Stomach (tissue), 9 donors: Measurements from ENCODE around the gene SPEM2. TPM values are rescaled to one million over a fixed set of nuclear protein-coding genes. Genes with fewer than 3 reads are reported as not detected.

Experiments
- DNase-seq, 2 donors: peaks; one replicate each; pipeline versions ENCODE4 v3.0.0 to v3.0.0-alpha.2; 2013 to 2019
- H3K27ac ChIP-seq, 5 donors: fragments of 200-600 bp in 4 of 5; sonication (generic) in 4 of 5; one replicate each; pipeline ENCODE4 v1.5.1; 2013 to 2019; ENCODE audit warnings: mild to moderate bottlenecking in 1 of 5, moderate library complexity in 1 of 5
- H3K27me3 ChIP-seq, 3 donors: fragments of 200-600 bp; sonication (generic); one replicate each; pipeline ENCODE4 v1.5.1; 2017 to 2019; ENCODE audit warnings: mixed run types in 1 of 3
- H3K36me3 ChIP-seq, 4 donors: fragments of 200-600 bp; sonication (generic); 1 replicate in 3 of 4; 2 replicates in 1 of 4; pipeline ENCODE4 v1.5.1; 2016 to 2019
- H3K4me1 ChIP-seq, 4 donors: fragments of 200-600 bp; sonication (generic); one replicate each; pipeline ENCODE4 v1.5.1; 2016 to 2019
- H3K4me3 ChIP-seq, 4 donors: fragments of 200-600 bp; sonication (generic) in 3 of 4; one replicate each; pipeline ENCODE4 v1.5.1; 2016 to 2019; ENCODE audit warnings: mild to moderate bottlenecking in 1 of 4
- H3K9me3 ChIP-seq, 4 donors: fragments of 200-600 bp; sonication (generic); one replicate each; pipeline ENCODE4 v1.5.1; 2016 to 2019
- EP300 ChIP-seq: sonication (generic); formaldehyde crosslinking; IDR thresholded peaks from one replicate; pipeline ENCODE4 v1.6.1; 2017; ENCODE audit warnings: antibody characterized with exemption
- POLR2A ChIP-seq, 4 donors: fragments of 450-650 bp; IDR thresholded peaks; one replicate each; pipeline ENCODE4 v1.6.1; 2016; ENCODE audit warnings: antibody characterized with exemption in 4 of 4, control low read depth in 2 of 4, mild to moderate bottlenecking in 1 of 4, moderate library complexity in 1 of 4
- POLR2AphosphoS5 ChIP-seq, 3 donors: sonication (generic); formaldehyde crosslinking; IDR thresholded peaks; one replicate each; pipeline ENCODE4 v1.6.1; 2016; ENCODE audit warnings: antibody characterized with exemption in 3 of 3
- WGBS, 5 donors: extraction: QIAGEN DNeasy Blood & Tissue Kit in 3 of 5; methylation state at CpG; one replicate each; pipeline versions ENCODE4 v1.1.5 to v1.1.7; 2013 to 2018; 5-methylcytosine and 5-hydroxymethylcytosine counted together
- intact Hi-C: fragments of 100-400 bp; cut with DNase I; formaldehyde crosslinking; loops from one replicate; pipeline ENCODE4 v1.15.1; 2023; ENCODE audit warnings: low total_unique reads
- polyA plus RNA-seq, 3 donors: library from polyadenylated mRNA; stranded (reverse); fragments of 200-250 nt; gene quantifications; one replicate each; pipeline ENCODE4 v1.2.3, GENCODE V29; 2013
- total RNA-seq, 5 donors: library from RNA; depleted of rRNA; stranded (reverse); fragments of >200 nt; gene quantifications; one replicate each; pipeline versions ENCODE4 v1.1.0 to v1.2.3, GENCODE V29; 2014 to 2016
- TF ChIP-seq, protein P1 (sequence below), 7 experiments: fragments of 450-650 bp in 4 of 7; fragments of 200-600 bp in 3 of 7; sonication (generic) in 3 of 7; IDR thresholded peaks; one replicate each; pipeline ENCODE4 v1.5.1; 2016 to 2019; ENCODE audit warnings: antibody characterized with exemption in 7 of 7, control low read depth in 2 of 7, mild to moderate bottlenecking in 1 of 7
- donor health status: healthy with polysubstance abuse.
- donor health status: Bipolar disorder and iron deficiency.
- donor health status: healthy.

Gene SPEM2
- total and polyA plus RNA-seq, 8 donors: not detected

DNA sequence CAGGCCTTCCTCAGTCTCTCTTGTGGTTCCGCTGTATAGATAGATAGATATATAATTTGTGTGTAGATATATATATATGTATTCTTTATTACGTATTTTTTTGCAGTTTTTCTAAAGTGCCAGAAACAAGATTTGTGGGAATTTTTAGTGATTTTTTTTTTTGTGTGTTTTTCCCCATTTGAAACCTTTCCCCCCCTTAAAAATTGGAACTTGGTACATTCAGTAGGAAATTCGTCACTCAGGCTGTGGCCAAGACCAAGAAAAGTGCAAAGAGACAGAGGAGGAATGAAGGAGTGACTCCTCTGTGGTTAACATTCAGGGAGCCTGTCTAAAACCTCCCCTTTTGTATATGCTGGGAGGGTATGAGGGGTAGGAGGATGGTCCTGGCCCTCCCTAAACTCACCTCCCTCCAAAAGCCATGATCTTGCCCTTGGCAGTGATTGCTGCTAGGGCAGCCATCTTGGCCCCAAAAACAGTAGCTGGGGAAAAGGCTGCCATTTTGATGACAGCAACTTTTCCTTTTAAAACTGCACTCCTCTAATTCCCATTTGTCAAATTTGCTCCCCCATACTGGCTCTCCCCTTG lies 34.6 kb downstream of the SPEM2 start:
- WGBS, 5 donors: 70 to 79% (median 74%) methylated on average over 3 of the region's 3 CpGs
- H3K4me1 ChIP-seq: peaks cover 0 to 18% (median 8%) of the 10 kb centered on the region in 4 donors
- H3K27ac ChIP-seq: no peak overlapping the region
- DNase-seq: no peak
- intact Hi-C loops: no loop called here
- no peak overlapping the region for H3K4me3 ChIP-seq
- H3K9me3 ChIP-seq: no peaks in the 10 kb centered on the region
- peaks cover 20 to 39% (median 33%) of the 10 kb centered on the region in 4 donors for H3K36me3 ChIP-seq
- no peaks in the 10 kb centered on the region for H3K27me3 ChIP-seq
- TF ChIP-seq, protein P1, sequence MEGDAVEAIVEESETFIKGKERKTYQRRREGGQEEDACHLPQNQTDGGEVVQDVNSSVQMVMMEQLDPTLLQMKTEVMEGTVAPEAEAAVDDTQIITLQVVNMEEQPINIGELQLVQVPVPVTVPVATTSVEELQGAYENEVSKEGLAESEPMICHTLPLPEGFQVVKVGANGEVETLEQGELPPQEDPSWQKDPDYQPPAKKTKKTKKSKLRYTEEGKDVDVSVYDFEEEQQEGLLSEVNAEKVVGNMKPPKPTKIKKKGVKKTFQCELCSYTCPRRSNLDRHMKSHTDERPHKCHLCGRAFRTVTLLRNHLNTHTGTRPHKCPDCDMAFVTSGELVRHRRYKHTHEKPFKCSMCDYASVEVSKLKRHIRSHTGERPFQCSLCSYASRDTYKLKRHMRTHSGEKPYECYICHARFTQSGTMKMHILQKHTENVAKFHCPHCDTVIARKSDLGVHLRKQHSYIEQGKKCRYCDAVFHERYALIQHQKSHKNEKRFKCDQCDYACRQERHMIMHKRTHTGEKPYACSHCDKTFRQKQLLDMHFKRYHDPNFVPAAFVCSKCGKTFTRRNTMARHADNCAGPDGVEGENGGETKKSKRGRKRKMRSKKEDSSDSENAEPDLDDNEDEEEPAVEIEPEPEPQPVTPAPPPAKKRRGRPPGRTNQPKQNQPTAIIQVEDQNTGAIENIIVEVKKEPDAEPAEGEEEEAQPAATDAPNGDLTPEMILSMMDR (IDR thresholded peaks at IDR 0.05): no peak
- TF ChIP-seq EP300: no peak
- TF ChIP-seq POLR2AphosphoS5 (IDR thresholded peaks at IDR 0.05): no peak
- TF ChIP-seq POLR2A (IDR thresholded peaks at IDR 0.05): no peak

DNA sequence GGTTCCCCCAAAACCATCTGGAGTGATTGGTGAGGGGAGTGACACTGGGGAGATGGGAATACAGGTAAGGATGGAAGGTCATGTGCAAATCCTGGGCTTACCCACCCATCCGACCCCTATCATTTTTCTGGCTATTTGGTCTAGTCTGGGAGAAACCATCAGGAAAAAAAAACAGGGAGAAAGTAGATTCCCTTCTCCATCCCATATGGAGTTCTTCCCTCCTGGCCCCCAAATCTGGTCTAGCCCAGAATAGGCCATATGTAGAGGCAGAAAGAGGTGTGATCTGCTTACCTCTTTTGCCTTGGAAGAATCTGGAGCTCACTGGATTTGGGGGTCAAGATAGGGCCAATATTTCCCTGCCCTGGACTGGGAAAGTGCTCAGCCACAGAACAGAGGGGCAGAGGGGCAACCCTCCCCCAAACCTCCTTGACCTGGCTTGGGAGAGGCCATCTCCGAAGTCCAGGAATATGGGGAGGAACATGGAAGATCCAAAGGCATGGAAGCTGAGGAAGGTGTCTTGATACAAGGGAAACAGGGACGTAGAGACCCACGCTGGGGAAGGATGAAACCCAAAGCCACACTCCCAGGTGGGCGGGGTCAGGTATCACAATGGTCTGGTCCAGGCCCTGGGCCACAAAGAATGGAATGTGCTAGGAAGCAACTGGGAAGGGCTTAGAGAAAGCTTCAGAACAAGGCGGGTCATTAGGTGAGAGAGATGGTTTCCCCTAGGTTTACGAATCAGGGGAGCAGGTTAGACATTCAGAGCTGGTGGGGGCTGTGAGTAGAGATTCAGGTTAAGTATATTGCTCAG lies 35.6 kb downstream of the SPEM2 start:
- peaks cover 0 to 21% (median 12%) of the 10 kb centered on the region in 4 donors for H3K4me1 ChIP-seq
- TF ChIP-seq EP300: no peak
- H3K27me3 ChIP-seq: no peaks in the 10 kb centered on the region
- 91 to 96% (median 94%) methylated on average over 7 of the region's 7 CpGs for WGBS, 5 donors
- no peaks in the 10 kb centered on the region for H3K9me3 ChIP-seq
- DNase-seq: no peak
- H3K36me3 ChIP-seq: peaks cover 20 to 49% (median 43%) of the 10 kb centered on the region in 4 donors
- no peak overlapping the region for H3K27ac ChIP-seq
- H3K4me3 ChIP-seq: no peak overlapping the region
- intact Hi-C loops: no loop called here

DNA sequence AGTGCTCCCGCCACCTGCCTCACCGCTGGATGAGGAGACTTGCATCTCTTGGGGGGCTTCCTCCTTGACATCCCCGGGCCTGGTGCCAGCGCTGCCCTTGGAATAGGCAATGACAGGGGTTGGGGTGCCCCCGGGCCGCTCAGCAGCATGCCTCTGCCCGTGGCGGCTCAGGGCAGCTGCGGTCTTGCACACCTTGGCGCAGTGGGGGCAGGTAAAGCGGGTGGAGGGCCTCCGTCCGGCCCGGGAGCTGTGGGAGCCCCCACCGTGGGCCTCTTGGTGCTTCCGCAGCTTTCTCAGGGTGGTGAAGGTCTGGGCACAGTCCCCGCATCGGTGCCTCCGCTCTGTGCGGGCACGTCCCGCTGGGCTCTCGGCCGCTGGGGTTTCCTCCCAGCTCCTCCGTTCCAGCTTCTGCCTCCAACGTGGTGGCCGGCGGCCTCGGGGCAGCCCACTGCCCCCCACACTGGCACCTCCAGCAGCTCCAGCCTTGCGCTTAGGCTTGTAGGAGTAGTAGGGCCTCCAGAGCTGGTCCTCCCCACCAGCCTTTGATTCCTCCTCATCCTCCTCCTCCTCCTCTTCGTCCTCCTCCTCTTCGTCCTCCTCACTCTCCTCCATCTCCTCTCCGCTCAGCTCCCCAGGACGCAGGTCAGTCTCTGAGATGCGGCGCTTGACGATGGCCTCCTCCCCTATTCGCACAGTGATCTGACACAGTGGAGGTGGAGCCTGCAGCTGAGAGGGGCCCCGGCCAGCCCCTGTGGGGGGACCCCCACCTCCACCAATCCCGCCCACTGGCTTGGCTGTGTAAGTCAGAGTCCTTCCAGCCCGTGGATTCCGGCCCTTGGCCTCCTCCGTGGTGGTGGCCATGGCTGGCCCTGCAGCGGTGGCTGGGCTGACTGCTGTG lies 37.3 kb downstream of the SPEM2 start:
- H3K4me3 ChIP-seq: no peak overlapping the region
- peaks cover 20 to 63% (median 54%) of the 10 kb centered on the region in 4 donors for H3K36me3 ChIP-seq
- DNase-seq: no peak
- TF ChIP-seq POLR2AphosphoS5 (IDR thresholded peaks at IDR 0.05): no peak
- TF ChIP-seq EP300: no peak
- no peaks in the 10 kb centered on the region for H3K9me3 ChIP-seq
- peaks cover 7 to 23% (median 20%) of the 10 kb centered on the region in 4 donors for H3K4me1 ChIP-seq
- intact Hi-C loops: no loop called here
- no peak overlapping the region for H3K27ac ChIP-seq
- whole genome bisulfite sequencing, 5 donors: 90 to 95% (median 92%) methylated on average over 28 to 44 of the region's 44 CpGs
- H3K27me3 ChIP-seq: no peaks in the 10 kb centered on the region

DNA sequence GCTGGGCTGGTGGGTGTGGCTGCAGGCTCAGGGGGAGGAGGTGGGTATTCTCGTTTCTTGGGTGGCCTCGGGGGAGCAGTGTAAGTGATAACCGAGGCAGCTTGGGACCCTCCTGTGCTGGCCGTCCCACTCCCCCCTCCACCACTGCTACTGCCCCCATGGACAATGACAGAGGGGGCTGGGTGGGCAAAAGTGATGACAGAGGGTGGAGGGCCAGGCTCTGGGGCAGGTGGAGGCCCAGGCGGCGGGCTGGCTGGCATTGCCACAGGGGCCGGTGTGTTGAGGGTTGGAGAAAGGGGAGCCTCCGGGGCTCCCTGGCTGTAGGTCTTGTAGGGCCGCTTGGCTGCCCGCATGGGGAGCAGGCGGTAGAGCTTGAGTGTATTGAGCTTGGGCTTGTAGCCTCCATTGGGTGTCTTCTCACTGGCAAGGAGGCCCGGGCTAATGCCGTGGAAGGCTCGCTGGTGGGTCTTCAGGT lies 38.0 kb downstream of the SPEM2 start:
- peaks cover 20 to 63% (median 55%) of the 10 kb centered on the region in 4 donors for H3K36me3 ChIP-seq
- intact Hi-C loops: no loop called here
- H3K4me1 ChIP-seq: peaks cover 7 to 30% (median 24%) of the 10 kb centered on the region in 4 donors
- no peak for TF ChIP-seq EP300
- no peak for TF ChIP-seq POLR2A (IDR thresholded peaks at IDR 0.05)
- no peak for TF ChIP-seq POLR2AphosphoS5 (IDR thresholded peaks at IDR 0.05)
- TF ChIP-seq, protein P1 (IDR thresholded peaks at IDR 0.05): no peak
- no peak overlapping the region for H3K4me3 ChIP-seq
- WGBS, 5 donors: 82 to 90% (median 87%) methylated on average over 11 to 14 of the region's 14 CpGs
- no peaks in the 10 kb centered on the region for H3K9me3 ChIP-seq
- no peak for DNase-seq
- H3K27me3 ChIP-seq: no peaks in the 10 kb centered on the region
- H3K27ac ChIP-seq: no peak overlapping the region

DNA sequence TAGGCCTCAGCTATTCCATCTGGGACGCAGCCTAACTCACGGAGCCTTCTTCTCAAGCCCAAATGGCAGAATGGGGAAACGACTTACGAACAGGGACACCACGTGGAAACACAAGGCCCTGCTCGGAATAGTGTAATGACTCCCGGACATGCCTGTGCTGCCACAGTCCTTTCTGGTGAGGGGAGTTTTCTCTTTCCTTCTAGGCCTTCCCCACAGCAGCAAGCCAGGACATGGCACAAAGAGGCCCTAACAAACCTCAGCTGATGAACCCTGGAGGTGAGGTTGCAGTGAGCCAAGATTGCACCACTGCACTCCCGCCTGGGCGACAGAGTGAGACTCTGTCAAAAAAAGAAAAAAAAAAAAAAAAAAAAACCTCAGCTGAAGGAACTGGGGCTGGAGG lies 38.7 kb downstream of the SPEM2 start:
- Histone ChIP-seq H3K36me3 (peaks cover 20 to 63% (median 55%) of the 10 kb centered on the region in 4 donors), H3K27ac (no peak overlapping the region), H3K9me3 (no peaks in the 10 kb centered on the region), H3K4me1 (peaks cover 7 to 36% (median 27%) of the 10 kb centered on the region in 4 donors), H3K27me3 (no peaks in the 10 kb centered on the region), H3K4me3 (no peak overlapping the region)
- TF ChIP-seq EP300 (no peak), POLR2AphosphoS5 (IDR thresholded peaks at IDR 0.05) (no peak), POLR2A (IDR thresholded peaks at IDR 0.05) (no peak)
- TF ChIP-seq, protein P1 (IDR thresholded peaks at IDR 0.05): no peak
- no peak for DNase-seq
- intact Hi-C loops: no loop called here
- WGBS, 5 donors: 87 to 98% (median 92%) methylated on average over 7 to 9 of the region's 9 CpGs
